ENCODE measurements around the gene ARNT2. TPM values are rescaled to one million over a fixed set of nuclear protein-coding genes. Genes with fewer than 3 reads are reported as not detected.

The ARNT2 gene
- total and polyA plus RNA-seq, 3 donors from 2014 or later: 34.3 to 58.7 (median 50.2) TPM

- 85 to 93% methylated on average over 3 of the region's 3 CpGs for WGBS, 2 donors
- H3K27me3 ChIP-seq: no peaks in the 10 kb centered on the region
- H3K36me3 ChIP-seq (ENCODE audit: low read depth, missing control alignments): no peaks in the 10 kb centered on the region
- H3K27ac ChIP-seq: no peak overlapping the region
- intact Hi-C loops (cut with DNase I; ENCODE audit: low total_unique reads): no loop called here
- no peaks in the 10 kb centered on the region for H3K4me1 ChIP-seq
- DNase-seq: no peak
- no peak for TF ChIP-seq POLR2A (IDR thresholded peaks at IDR 0.05)
- no peaks in the 10 kb centered on the region for H3K9me3 ChIP-seq
- H3K4me3 ChIP-seq: no peak overlapping the region
These were observed 196.4 kb downstream of the ARNT2 start for GRCh38 chr15:80600626-80601025.

GRCh38 chr15:80601256-80601655 is 197.1 kb downstream of the ARNT2 start:
- intact Hi-C loops (cut with DNase I; ENCODE audit: low total_unique reads): no loop called here
- Histone ChIP-seq H3K36me3 (ENCODE audit: low read depth, missing control alignments) (no peaks in the 10 kb centered on the region), H3K4me1 (no peaks in the 10 kb centered on the region), H3K27ac (no peak overlapping the region), H3K27me3 (no peaks in the 10 kb centered on the region), H3K9me3 (no peaks in the 10 kb centered on the region), H3K4me3 (no peak overlapping the region)
- 64 to 65% methylated on average over 4 of the region's 4 CpGs for WGBS, 2 donors
- DNase-seq: no peak
- TF ChIP-seq POLR2A (IDR thresholded peaks at IDR 0.05) (no peak), CTCF (IDR thresholded peaks at IDR 0.05) (no peak)

GRCh38 chr15:80604583-80605575 is 200.7 kb downstream of the ARNT2 start:
- no peak for DNase-seq
- no peaks in the 10 kb centered on the region for H3K36me3 ChIP-seq (ENCODE audit: low read depth, missing control alignments)
- H3K27ac ChIP-seq: no peak overlapping the region
- no peaks in the 10 kb centered on the region for H3K9me3 ChIP-seq
- no peaks in the 10 kb centered on the region for H3K27me3 ChIP-seq
- intact Hi-C loops (cut with DNase I; ENCODE audit: low total_unique reads): no loop called here
- H3K4me3 ChIP-seq: no peak overlapping the region
- peaks cover 17% of the 10 kb centered on the region for H3K4me1 ChIP-seq
- WGBS, 2 donors: 91 to 93% methylated on average over 14 of the region's 14 CpGs
- TF ChIP-seq POLR2A (IDR thresholded peaks at IDR 0.05) (no peak), CTCF (IDR thresholded peaks at IDR 0.05) (no peak)

GRCh38 chr15:80605591-80606150 is 201.5 kb downstream of the ARNT2 start:
- Histone ChIP-seq H3K36me3 (ENCODE audit: low read depth, missing control alignments) (no peaks in the 10 kb centered on the region), H3K9me3 (no peaks in the 10 kb centered on the region), H3K4me1 (peaks cover 17% of the 10 kb centered on the region), H3K27ac (no peak overlapping the region), H3K27me3 (no peaks in the 10 kb centered on the region), H3K4me3 (no peak overlapping the region)
- WGBS, 2 donors: 81 to 96% methylated on average over 6 of the region's 6 CpGs
- intact Hi-C loops (cut with DNase I; ENCODE audit: low total_unique reads): no loop called here
- no peak for DNase-seq
- TF ChIP-seq CTCF (IDR thresholded peaks at IDR 0.05) (no peak), POLR2A (IDR thresholded peaks at IDR 0.05) (no peak)

- DNase-seq: no peak
- Histone ChIP-seq H3K9me3 (no peaks in the 10 kb centered on the region), H3K27me3 (no peaks in the 10 kb centered on the region), H3K36me3 (ENCODE audit: low read depth, missing control alignments) (no peaks in the 10 kb centered on the region), H3K4me1 (peaks cover 17% of the 10 kb centered on the region), H3K27ac (no peak overlapping the region), H3K4me3 (no peak overlapping the region)
- WGBS, 2 donors: 75 to 97% methylated on average over 4 of the region's 4 CpGs
- intact Hi-C loops (cut with DNase I; ENCODE audit: low total_unique reads): no loop called here
- TF ChIP-seq CTCF (IDR thresholded peaks at IDR 0.05) (no peak), POLR2A (IDR thresholded peaks at IDR 0.05) (no peak)
These were observed 202.4 kb downstream of the ARNT2 start for GRCh38 chr15:80606511-80607071.

All from testis (tissue), 3 donors.